ENCODE data around the gene TMEM237. TPM values are rescaled to one million over a fixed set of nuclear protein-coding genes. Genes with fewer than 3 reads are reported as not detected.

The TMEM237 gene, protein sequence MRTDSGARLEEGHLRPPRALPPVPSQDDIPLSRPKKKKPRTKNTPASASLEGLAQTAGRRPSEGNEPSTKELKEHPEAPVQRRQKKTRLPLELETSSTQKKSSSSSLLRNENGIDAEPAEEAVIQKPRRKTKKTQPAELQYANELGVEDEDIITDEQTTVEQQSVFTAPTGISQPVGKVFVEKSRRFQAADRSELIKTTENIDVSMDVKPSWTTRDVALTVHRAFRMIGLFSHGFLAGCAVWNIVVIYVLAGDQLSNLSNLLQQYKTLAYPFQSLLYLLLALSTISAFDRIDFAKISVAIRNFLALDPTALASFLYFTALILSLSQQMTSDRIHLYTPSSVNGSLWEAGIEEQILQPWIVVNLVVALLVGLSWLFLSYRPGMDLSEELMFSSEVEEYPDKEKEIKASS
- total RNA-seq: 67.5 and 67.8 TPM in 2 replicates
- long read RNA-seq, transcript TMEM237-213 (12 exons, 1,824 nt): major isoform, 76 of 84 reads
- long read RNA-seq, partial matches to known transcripts: 3 of 84 reads
- long read RNA-seq, other reads (novel, unspliced or antisense): 5 of 84 reads

- peak; percentile 33 for DNase-seq (ENCODE audit: low read depth, low spot score)
- Mint-ChIP-seq H3K4me1 (peaks cover 22% of the 10 kb centered on the region), H3K27ac (ENCODE audit: unreplicated experiment) (peak within 1 kb of the TSS; percentile 99), H3K27me3 (ENCODE audit: low read depth) (no peaks in the 10 kb centered on the region), H3K4me3 (peak within 1 kb of the TSS; percentile 96), H3K9me3 (no peaks in the 10 kb centered on the region), H3K36me3 (ENCODE audit: low read depth) (no peaks in the 10 kb centered on the region)
- no peak for TF ChIP-seq CTCF (conservative IDR thresholded peaks at IDR 0.05)
These were observed at the start of gene TMEM237 for GRCh38 chr2:201643216-201643890. Gene TMEM237 (minus strand): TSS chr2:201643503. CDS start chr2:201643400, 103 bp downstream.

GRCh38 chr2:201685156-201685555 lies 41.9 kb upstream of the TMEM237 start:
- H3K4me3 Mint-ChIP-seq: no peak overlapping the region
- H3K9me3 Mint-ChIP-seq: no peaks in the 10 kb centered on the region
- DNase-seq (ENCODE audit: low read depth, low spot score): no peak
- no peak overlapping the region for H3K27ac Mint-ChIP-seq (ENCODE audit: unreplicated experiment)
- H3K4me1 Mint-ChIP-seq: no peaks in the 10 kb centered on the region
- H3K36me3 Mint-ChIP-seq (ENCODE audit: low read depth): no peaks in the 10 kb centered on the region
- H3K27me3 Mint-ChIP-seq (ENCODE audit: low read depth): peaks cover 22% of the 10 kb centered on the region
- TF ChIP-seq CTCF (conservative IDR thresholded peaks at IDR 0.05): no peak

DNA sequence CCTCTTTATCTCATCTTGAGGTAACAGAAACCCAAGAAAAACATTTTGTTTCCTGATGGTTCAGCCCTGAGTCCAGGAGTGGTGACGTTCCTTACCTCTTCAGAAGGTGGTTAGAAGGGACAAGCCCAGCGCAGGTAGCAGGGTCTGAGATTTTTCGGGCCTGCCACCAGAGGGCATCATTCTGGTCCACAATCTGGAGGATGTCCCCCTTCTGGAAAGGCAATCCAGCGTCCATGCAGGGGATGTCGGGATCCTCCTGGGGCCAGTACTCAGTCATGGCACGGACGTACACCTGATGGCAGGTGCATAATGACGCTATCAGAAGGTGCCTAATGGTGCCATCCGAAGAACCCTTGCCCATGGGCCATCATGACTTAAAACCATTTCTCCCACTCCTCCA lies 37.4 kb upstream of the TMEM237 start:
- Mint-ChIP-seq H3K27ac (ENCODE audit: unreplicated experiment) (no peak overlapping the region), H3K4me3 (no peak overlapping the region), H3K4me1 (no peaks in the 10 kb centered on the region), H3K9me3 (no peaks in the 10 kb centered on the region), H3K36me3 (ENCODE audit: low read depth) (no peaks in the 10 kb centered on the region), H3K27me3 (ENCODE audit: low read depth) (peaks cover 8% of the 10 kb centered on the region)
- TF ChIP-seq CTCF (conservative IDR thresholded peaks at IDR 0.05): peak; percentile 51
- peak; percentile 28 for DNase-seq (ENCODE audit: low read depth, low spot score)

DNA sequence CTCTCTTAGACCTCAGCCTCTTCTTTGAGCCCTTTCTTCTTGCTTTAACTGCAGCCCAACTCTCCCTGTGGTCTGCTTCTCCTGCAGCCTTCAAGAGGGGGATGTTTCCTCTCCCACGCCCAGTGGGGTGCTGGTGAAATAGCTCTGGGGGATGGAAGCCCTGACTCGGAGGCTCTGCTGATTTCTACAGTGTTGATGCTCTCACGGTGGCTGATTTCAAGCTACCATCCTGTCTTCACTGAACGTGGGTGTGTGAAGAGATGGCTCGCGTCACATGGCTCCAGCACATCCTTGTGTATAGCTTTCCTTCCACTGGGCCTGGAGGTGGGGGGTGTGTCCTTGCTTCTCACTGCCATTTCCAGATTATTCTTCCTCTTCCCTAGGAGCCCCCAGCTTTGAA lies 35.1 kb upstream of the TMEM237 start:
- no peak overlapping the region for H3K4me3 Mint-ChIP-seq
- TF ChIP-seq CTCF (conservative IDR thresholded peaks at IDR 0.05): no peak
- H3K4me1 Mint-ChIP-seq: no peaks in the 10 kb centered on the region
- H3K36me3 Mint-ChIP-seq (ENCODE audit: low read depth): no peaks in the 10 kb centered on the region
- H3K27ac Mint-ChIP-seq (ENCODE audit: unreplicated experiment): no peak overlapping the region
- no peaks in the 10 kb centered on the region for H3K9me3 Mint-ChIP-seq
- H3K27me3 Mint-ChIP-seq (ENCODE audit: low read depth): peaks cover 8% of the 10 kb centered on the region
- DNase-seq (ENCODE audit: low read depth, low spot score): no peak

DNA sequence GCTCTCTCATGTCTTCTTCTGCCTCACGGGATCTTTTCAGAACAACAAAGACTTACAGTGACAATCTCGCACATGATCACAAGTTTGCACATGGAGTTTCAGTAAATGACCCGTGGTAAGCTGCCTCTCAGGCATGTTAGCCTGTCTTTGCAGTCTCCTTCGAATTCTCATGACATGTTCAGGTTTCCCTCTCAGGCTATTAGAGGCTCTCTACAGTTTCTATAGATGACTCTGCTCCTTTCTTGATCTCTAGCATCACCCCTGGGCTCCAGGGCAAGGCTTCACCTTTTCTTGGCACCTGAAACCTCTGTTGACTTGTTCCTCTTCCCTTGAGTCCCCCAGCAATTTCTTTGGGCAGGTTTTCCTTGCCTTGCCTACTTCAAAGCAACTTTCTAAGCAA lies 32.2 kb upstream of the TMEM237 start:
- H3K36me3 Mint-ChIP-seq (ENCODE audit: low read depth): no peaks in the 10 kb centered on the region
- no peak overlapping the region for H3K27ac Mint-ChIP-seq (ENCODE audit: unreplicated experiment)
- no peak for DNase-seq (ENCODE audit: low read depth, low spot score)
- TF ChIP-seq CTCF (conservative IDR thresholded peaks at IDR 0.05): no peak
- no peak overlapping the region for H3K4me3 Mint-ChIP-seq
- H3K4me1 Mint-ChIP-seq: no peaks in the 10 kb centered on the region
- peaks cover 4% of the 10 kb centered on the region for H3K27me3 Mint-ChIP-seq (ENCODE audit: low read depth)
- H3K9me3 Mint-ChIP-seq: no peaks in the 10 kb centered on the region
